ENCODE measurements around the gene MKRN2.

The MKRN2 gene

DNA sequence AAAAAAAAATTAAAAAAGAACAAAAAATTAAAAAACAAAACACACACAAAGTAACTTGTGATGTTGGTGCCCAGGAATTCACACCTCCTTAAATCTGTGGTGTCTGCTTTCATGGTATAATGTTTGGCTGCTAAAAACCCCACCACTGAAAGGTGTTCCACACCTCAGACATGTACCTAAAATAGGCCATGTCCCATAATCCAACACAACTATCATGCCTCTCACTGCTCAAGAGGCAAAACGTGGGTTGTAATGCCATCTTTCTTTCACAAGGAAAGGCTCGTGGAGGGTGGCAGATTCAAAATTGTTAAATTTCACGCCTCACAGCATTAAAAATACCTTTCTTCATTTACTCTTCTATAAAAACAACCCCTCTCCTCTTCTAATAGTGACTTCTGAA, 29.5 kb downstream of the MKRN2 start:
- H3K36me3 ChIP-seq, result peaks cover 98 to 100% (median 99%) of the 10 kb centered on the region in 11 experiments
- no peak overlapping the region for H3K9ac ChIP-seq
- H3K4me2 ChIP-seq, result no peak overlapping the region
- no peak for TF ChIP-seq Cebpa-rat (IDR thresholded peaks at IDR 0.05)
- H3K27me3 ChIP-seq, result no peaks in the 10 kb centered on the region
- H3K4me3 ChIP-seq, result no peak overlapping the region
- H4K20me1 ChIP-seq, result peaks cover 51 to 99% (median 96%) of the 10 kb centered on the region in 11 experiments
- no peak overlapping the region for H3K27ac ChIP-seq
- peaks cover 11 to 21% (median 13%) of the 10 kb centered on the region in 10 experiments for H3K4me1 ChIP-seq
- no peaks in the 10 kb centered on the region for H3K9me3 ChIP-seq (replicated peaks in 1 of 11)

DNA sequence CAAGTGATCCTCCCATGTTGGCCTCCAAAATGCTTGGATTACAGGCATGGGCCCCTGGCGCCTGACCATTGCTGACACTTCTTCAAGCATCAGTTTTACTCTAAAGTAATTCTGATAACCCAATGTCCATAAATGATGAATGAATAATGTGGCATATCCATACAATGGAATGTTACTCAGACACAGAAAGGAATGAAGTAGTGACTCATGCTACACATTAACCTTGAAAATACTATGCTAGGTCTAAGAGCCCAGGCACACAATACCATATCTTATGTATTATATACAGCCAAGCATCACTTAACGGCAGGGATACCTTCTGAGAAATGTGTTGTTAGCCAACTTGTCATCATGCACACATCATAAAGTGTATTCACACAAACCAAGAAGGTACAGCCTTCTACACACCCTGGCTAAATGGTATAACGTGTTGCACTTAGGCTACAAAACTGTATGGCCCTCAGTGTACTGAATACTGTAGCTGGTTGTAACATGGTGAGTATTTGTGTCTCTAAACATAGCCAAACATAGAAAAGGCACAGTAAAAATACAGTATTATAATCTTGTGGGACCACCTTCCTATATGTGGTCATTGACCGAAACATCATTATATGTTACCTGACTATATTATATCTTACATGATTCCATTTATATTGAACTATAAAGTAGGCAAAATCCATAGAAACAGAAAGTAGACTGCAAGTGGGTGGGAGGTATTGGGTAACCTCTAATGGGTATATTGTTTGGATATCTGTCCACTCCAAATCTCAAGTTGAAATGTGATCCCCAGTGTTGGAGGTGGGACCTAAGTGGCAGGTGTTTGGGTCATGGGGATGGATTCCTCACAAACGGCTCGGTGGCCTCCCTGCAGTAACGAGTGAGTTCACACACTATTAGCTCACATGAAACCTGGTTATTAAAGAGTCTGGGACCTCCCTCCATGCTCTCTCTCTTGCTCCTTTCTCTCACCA, 31.4 kb downstream of the MKRN2 start:
- Histone ChIP-seq H3K27me3 (no peaks in the 10 kb centered on the region), H3K27ac (no peak overlapping the region), H3K36me3 (peaks cover 96 to 100% (median 97%) of the 10 kb centered on the region in 11 experiments), H3K4me3 (no peak overlapping the region), H3K4me1 (peaks cover 23 to 32% (median 29%) of the 10 kb centered on the region in 10 experiments), H3K9me3 (replicated peaks in 1 of 11) (no peaks in the 10 kb centered on the region), H3K4me2 (no peak overlapping the region), H3K9ac (no peak overlapping the region), H4K20me1 (peaks cover 57 to 96% (median 92%) of the 10 kb centered on the region in 11 experiments)
- no peak for TF ChIP-seq Cebpa-rat (IDR thresholded peaks at IDR 0.05)

DNA sequence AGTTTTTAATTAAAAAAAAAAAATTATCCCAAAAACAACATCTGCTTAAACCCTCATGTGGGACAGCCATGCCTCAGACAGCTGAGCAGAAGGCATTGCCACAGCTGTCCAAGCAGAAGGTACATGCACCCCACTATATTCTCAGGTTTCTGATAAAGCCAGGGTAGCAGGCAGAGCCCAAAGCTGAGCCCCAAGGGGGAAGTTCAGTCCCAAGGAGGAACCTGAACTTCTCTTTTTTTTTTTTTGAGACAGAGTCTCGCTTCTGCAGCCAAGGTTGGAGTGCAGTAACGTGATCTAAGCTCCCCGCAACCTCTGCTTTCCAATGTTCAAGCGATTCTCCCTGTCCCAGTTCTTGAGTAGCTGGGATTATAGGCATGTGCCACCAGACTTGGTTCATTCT, 33.2 kb downstream of the MKRN2 start:
- no peak overlapping the region for H3K27ac ChIP-seq
- H4K20me1 ChIP-seq, result peaks cover 45 to 91% (median 88%) of the 10 kb centered on the region in 11 experiments
- H3K36me3 ChIP-seq, result peaks cover 96 to 100% (median 97%) of the 10 kb centered on the region in 11 experiments
- no peak overlapping the region for H3K9ac ChIP-seq
- H3K4me1 ChIP-seq, result peaks cover 23 to 37% (median 29%) of the 10 kb centered on the region in 10 experiments
- H3K9me3 ChIP-seq (replicated peaks in 1 of 11), result no peaks in the 10 kb centered on the region
- no peak for TF ChIP-seq Cebpa-rat (IDR thresholded peaks at IDR 0.05)
- H3K4me2 ChIP-seq, result peak overlapping the region in 4 of 11 experiments; percentile 1 to 71 (median 59); a peak in 5 of 22 replicates
- H3K27me3 ChIP-seq, result no peaks in the 10 kb centered on the region
- H3K4me3 ChIP-seq, result no peak overlapping the region

DNA sequence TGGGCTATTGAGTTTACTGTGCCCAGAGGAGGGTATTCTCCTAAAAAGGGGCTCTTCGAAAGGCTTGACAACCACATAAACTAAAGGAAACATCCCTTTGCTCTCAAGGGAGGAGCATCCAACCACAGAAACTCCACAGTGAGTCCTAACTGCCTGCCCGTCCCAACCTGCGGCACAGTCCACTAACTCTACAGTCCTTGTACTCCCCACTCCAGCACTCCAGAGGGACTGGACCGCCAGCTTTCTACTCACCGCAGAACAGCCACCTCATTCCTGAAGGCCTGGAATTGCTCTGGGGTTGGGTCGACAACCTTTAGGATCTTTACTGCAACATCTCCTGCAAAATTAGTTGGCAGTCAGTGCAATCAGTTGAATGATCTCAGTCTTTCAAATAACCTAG, 34.6 kb downstream of the MKRN2 start:
- peaks cover 96 to 100% (median 97%) of the 10 kb centered on the region in 11 experiments for H3K36me3 ChIP-seq
- TF ChIP-seq Cebpa-rat (IDR thresholded peaks at IDR 0.05), result no peak

GRCh38 chr3:12591997-12592715, 35.3 kb downstream of the MKRN2 start:
- Histone ChIP-seq H3K27ac (no peak overlapping the region), H3K9ac (no peak overlapping the region; a peak in 1 of 22 replicates), H4K20me1 (peaks cover 41 to 88% (median 72%) of the 10 kb centered on the region in 11 experiments; a peak in 20 of 22 replicates), H3K4me2 (peak overlapping the region in 10 of 11 experiments; percentile 1 to 71 (median 29); a peak in 14 of 22 replicates), H3K4me1 (peaks cover 23 to 37% (median 29%) of the 10 kb centered on the region in 10 experiments), H3K27me3 (no peaks in the 10 kb centered on the region), H3K4me3 (no peak overlapping the region), H3K9me3 (replicated peaks in 1 of 11) (no peaks in the 10 kb centered on the region), H3K36me3 (peaks cover 96 to 100% (median 98%) of the 10 kb centered on the region in 11 experiments)
- TF ChIP-seq Cebpa-rat (IDR thresholded peaks at IDR 0.05), result no peak

More for the DNA sequence above, 34.6 kb downstream of the MKRN2 start:
- Histone ChIP-seq H3K9ac (peak overlapping the region in 1 of 11 experiments; percentile 31; a peak in 2 of 22 replicates), H3K4me1 (peaks cover 23 to 37% (median 29%) of the 10 kb centered on the region in 10 experiments), H3K4me2 (peak overlapping the region in 10 of 11 experiments; percentile 1 to 71 (median 29); a peak in 13 of 22 replicates), H3K4me3 (no peak overlapping the region), H3K9me3 (replicated peaks in 1 of 11) (no peaks in the 10 kb centered on the region), H4K20me1 (peaks cover 41 to 89% (median 79%) of the 10 kb centered on the region in 11 experiments; a peak in 20 of 22 replicates), H3K27ac (peak overlapping the region in 1 of 11 experiments; percentile 19; a peak in 2 of 22 replicates), H3K27me3 (no peaks in the 10 kb centered on the region)

- no peaks in the 10 kb centered on the region for H3K9me3 ChIP-seq (replicated peaks in 1 of 11)
- H3K4me2 ChIP-seq, result no peak overlapping the region
- peaks cover 39 to 85% (median 64%) of the 10 kb centered on the region in 11 experiments; a peak in 20 of 22 replicates for H4K20me1 ChIP-seq
- TF ChIP-seq Cebpa-rat (IDR thresholded peaks at IDR 0.05), result no peak
- no peak overlapping the region for H3K27ac ChIP-seq
- no peak overlapping the region for H3K4me3 ChIP-seq
- H3K36me3 ChIP-seq, result peaks cover 96 to 100% (median 98%) of the 10 kb centered on the region in 11 experiments
- H3K27me3 ChIP-seq, result no peaks in the 10 kb centered on the region
- H3K4me1 ChIP-seq, result peaks cover 23 to 37% (median 29%) of the 10 kb centered on the region in 10 experiments
- no peak overlapping the region for H3K9ac ChIP-seq
These were observed 36.6 kb downstream of the MKRN2 start for GRCh38 chr3:12593473-12593872.

GRCh38 chr3:12598890-12599289, 42.0 kb downstream of the MKRN2 start:
- Histone ChIP-seq H3K27ac (no peak overlapping the region), H3K4me1 (peaks cover 0 to 4% (median 0%) of the 10 kb centered on the region in 10 experiments; a peak in 2 of 20 replicates), H4K20me1 (peaks cover 11 to 82% (median 53%) of the 10 kb centered on the region in 11 experiments; a peak in 19 of 22 replicates), H3K9ac (no peak overlapping the region), H3K9me3 (replicated peaks in 1 of 11) (no peaks in the 10 kb centered on the region), H3K4me3 (no peak overlapping the region), H3K27me3 (no peaks in the 10 kb centered on the region), H3K36me3 (peaks cover 100% of the 10 kb centered on the region in 11 experiments), H3K4me2 (no peak overlapping the region)
- no peak for TF ChIP-seq Cebpa-rat (IDR thresholded peaks at IDR 0.05)

DNA sequence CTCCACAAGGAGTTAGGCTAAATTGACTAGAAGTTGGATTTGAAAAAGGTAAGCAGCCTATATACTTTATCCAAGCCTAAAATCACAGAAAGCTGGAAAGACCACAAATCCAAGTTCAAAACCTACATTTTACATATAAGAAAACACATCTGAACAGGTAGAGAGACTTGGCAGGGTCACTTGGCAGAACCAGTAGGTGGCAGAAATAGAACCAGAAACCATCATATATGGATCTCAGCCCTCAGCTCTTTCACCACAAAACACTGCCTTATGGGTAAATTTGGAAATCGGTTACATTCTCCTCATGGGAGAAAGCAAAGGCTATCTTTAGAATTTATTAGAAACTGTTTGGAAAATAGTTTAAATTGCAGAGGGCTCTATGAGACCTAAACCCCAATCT, 44.2 kb downstream of the MKRN2 start:
- peaks cover 100% of the 10 kb centered on the region in 11 experiments for H3K36me3 ChIP-seq
- no peak for TF ChIP-seq Cebpa-rat (IDR thresholded peaks at IDR 0.05)

More for the DNA sequence above, 44.2 kb downstream of the MKRN2 start:
- Histone ChIP-seq H4K20me1 (peaks cover 13 to 83% (median 54%) of the 10 kb centered on the region in 11 experiments; a peak in 17 of 22 replicates), H3K27ac (no peak overlapping the region), H3K4me3 (no peak overlapping the region), H3K4me2 (no peak overlapping the region), H3K9me3 (replicated peaks in 1 of 11) (no peaks in the 10 kb centered on the region), H3K9ac (no peak overlapping the region), H3K4me1 (no peaks in the 10 kb centered on the region), H3K27me3 (no peaks in the 10 kb centered on the region)

Data from BLaER1 treated with 17β-estradiol and CSF1 and Interleukin-3, amounts not matched to agents 10 nM and 100 nM (cell line).